GM18498 (cell line): ENCODE measurements around the gene TWNK.

ENCODE experiments used
- ATAC-seq: cut with Tn5 transposase; IDR thresholded peaks from one replicate; pipeline ENCODE4 v1.9.1; 2021; ENCODE audit warnings: mild to moderate bottlenecking, moderate library complexity; ENCODE audit not compliant: unreplicated experiment

TWNK gene

GRCh38 chr10:101010329-101010728 lies 23.0 kb downstream of the TWNK start:
- no peak for ATAC-seq

GRCh38 chr10:101011517-101012423 lies 24.4 kb downstream of the TWNK start:
- ATAC-seq = no peak

- peak; percentile 83 for ATAC-seq
Observed at GRCh38 chr10:101012525-101013364, 25.4 kb downstream of the TWNK start.

GRCh38 chr10:101013365-101013825 lies 26.1 kb downstream of the TWNK start:
- no peak for ATAC-seq

GRCh38 chr10:101014230-101014884 lies 27.0 kb downstream of the TWNK start:
- no peak for ATAC-seq

GRCh38 chr10:101014966-101015581 lies 27.7 kb downstream of the TWNK start:
- no peak for ATAC-seq

GRCh38 chr10:101015582-101015973 lies 28.2 kb downstream of the TWNK start:
- no peak for ATAC-seq

- ATAC-seq = no peak
Observed at GRCh38 chr10:101016814-101017213, 29.5 kb downstream of the TWNK start.

GRCh38 chr10:101018118-101018599 lies 30.8 kb downstream of the TWNK start:
- no peak for ATAC-seq

GRCh38 chr10:101018600-101019439 lies 31.5 kb downstream of the TWNK start:
- ATAC-seq = no peak

GRCh38 chr10:101019440-101019703 lies 32.0 kb downstream of the TWNK start:
- no peak for ATAC-seq

- ATAC-seq = no peak
Observed at GRCh38 chr10:101020427-101021075, 33.2 kb downstream of the TWNK start.

GRCh38 chr10:101021239-101021638 lies 33.9 kb downstream of the TWNK start:
- no peak for ATAC-seq

- ATAC-seq = no peak
Observed at GRCh38 chr10:101021692-101022251, 34.4 kb downstream of the TWNK start.

- no peak for ATAC-seq
Observed at GRCh38 chr10:101022967-101023705, 35.8 kb downstream of the TWNK start.

- no peak for ATAC-seq
Observed at GRCh38 chr10:101027106-101027720, 39.9 kb downstream of the TWNK start.

GRCh38 chr10:101028446-101029337 lies 41.3 kb downstream of the TWNK start:
- ATAC-seq = no peak
